ENCODE results near the gene TTC7B.

GRCh38 chr14:90773705-90774104 lies 42.5 kb downstream of the TTC7B start:
- no peak for TF ChIP-seq CTCF (IDR thresholded peaks at IDR 0.05; ENCODE audit: low read length)
- TF ChIP-seq EZH2 (IDR thresholded peaks at IDR 0.05; ENCODE audit: borderline replicate concordance, low read length): no peak
